Epidermal melanocyte (primary cell): Measurements from ENCODE around the gene SCNN1B.
"Not testable (repeated sequence)": the region's sequence is repeated elsewhere in the genome, so short reads cannot be mapped to it uniquely, and the experiment has no call there.

Experiments used
- DNase-seq: peaks from one replicate; pipeline ENCODE4 v3.0.0; 2011; ENCODE audit warnings: low spot score; ENCODE audit not compliant: insufficient read length

The SCNN1B gene

GRCh38 chr16:23302045-23302956, at the start of gene SCNN1B:
Gene SCNN1B (plus strand): TSS chr16:23302302. CDS start chr16:23348600, 46,298 bp downstream.
- DNase-seq: no peak

GRCh38 chr16:23252310-23252709, 49.8 kb upstream of the SCNN1B start:
- DNase-seq: no peak

- DNase-seq: not testable (repeated sequence)
These were observed 48.5 kb upstream of the SCNN1B start for GRCh38 chr16:23253650-23254049.

GRCh38 chr16:23254338-23254737, 47.8 kb upstream of the SCNN1B start:
- DNase-seq: no peak

- no peak for DNase-seq
These were observed 47.1 kb upstream of the SCNN1B start for GRCh38 chr16:23255000-23255399.

- DNase-seq: no peak
These were observed 45.7 kb upstream of the SCNN1B start for GRCh38 chr16:23256440-23256839.

- DNase-seq: no peak
These were observed 44.4 kb upstream of the SCNN1B start for GRCh38 chr16:23257682-23258081.

- DNase-seq: no peak
These were observed 43.2 kb upstream of the SCNN1B start for GRCh38 chr16:23258919-23259237.

- no peak for DNase-seq
These were observed 34.5 kb upstream of the SCNN1B start for GRCh38 chr16:23267647-23268046.

- no peak for DNase-seq
These were observed 33.5 kb upstream of the SCNN1B start for GRCh38 chr16:23268561-23268960.

- no peak for DNase-seq
These were observed 32.7 kb upstream of the SCNN1B start for GRCh38 chr16:23269248-23269953.

- no peak for DNase-seq
These were observed 31.4 kb upstream of the SCNN1B start for GRCh38 chr16:23270654-23271053.

- DNase-seq: no peak
These were observed 27.1 kb upstream of the SCNN1B start for GRCh38 chr16:23274968-23275367.

GRCh38 chr16:23276821-23277220, 25.3 kb upstream of the SCNN1B start:
- no peak for DNase-seq

- no peak for DNase-seq
These were observed 24.1 kb upstream of the SCNN1B start for GRCh38 chr16:23278031-23278430.

GRCh38 chr16:23279721-23280153, 22.4 kb upstream of the SCNN1B start:
- DNase-seq: no peak

- no peak for DNase-seq
These were observed 21.6 kb upstream of the SCNN1B start for GRCh38 chr16:23280483-23280967.

- no peak for DNase-seq
These were observed 19.5 kb upstream of the SCNN1B start for GRCh38 chr16:23282568-23282967.

- no peak for DNase-seq
These were observed 18.5 kb upstream of the SCNN1B start for GRCh38 chr16:23283571-23283970.

GRCh38 chr16:23284584-23284983, 17.5 kb upstream of the SCNN1B start:
- no peak for DNase-seq

- no peak for DNase-seq
These were observed 16.0 kb upstream of the SCNN1B start for GRCh38 chr16:23286131-23286532.

- no peak for DNase-seq
These were observed 13.9 kb upstream of the SCNN1B start for GRCh38 chr16:23288209-23288608.
